Retina (tissue), 1 donor: Measurements from ENCODE around the gene AMER1.

ENCODE experiments used
- DNase-seq: peaks from one replicate; pipeline ENCODE4 v3.0.0-alpha.2; 2016

Gene AMER1

GRCh38 chrX:64182208-64182607 lies 23.3 kb downstream of the AMER1 start:
- DNase-seq, result no peak

GRCh38 chrX:64176876-64177275 lies 28.6 kb downstream of the AMER1 start:
- no peak for DNase-seq

GRCh38 chrX:64169988-64170387 lies 35.5 kb downstream of the AMER1 start:
- no peak for DNase-seq

GRCh38 chrX:64152857-64153256 lies 52.7 kb downstream of the AMER1 start:
- DNase-seq, result no peak

GRCh38 chrX:64151911-64152310 lies 53.6 kb downstream of the AMER1 start:
- DNase-seq, result no peak

- DNase-seq, result no peak
Observed at GRCh38 chrX:64150775-64151174, 54.7 kb downstream of the AMER1 start.
